CD4-positive, alpha-beta T cell treated with Interleukin-6 for 4 hours (primary cell): ENCODE results near the gene LAMP2.

Experiments used
- DNase-seq: peaks from one replicate; pipeline ENCODE4 v3.0.0-alpha.2; 2020; ENCODE audit warnings: mixed read lengths

The LAMP2 gene

GRCh38 chrX:120453985-120454384 lies 15.1 kb downstream of the LAMP2 start:
- no peak for DNase-seq

- DNase-seq: peak; percentile 14
Measured at GRCh38 chrX:120452131-120452530, 17.0 kb downstream of the LAMP2 start.

- no peak for DNase-seq
Measured at GRCh38 chrX:120450163-120450562, 18.9 kb downstream of the LAMP2 start.

DNA sequence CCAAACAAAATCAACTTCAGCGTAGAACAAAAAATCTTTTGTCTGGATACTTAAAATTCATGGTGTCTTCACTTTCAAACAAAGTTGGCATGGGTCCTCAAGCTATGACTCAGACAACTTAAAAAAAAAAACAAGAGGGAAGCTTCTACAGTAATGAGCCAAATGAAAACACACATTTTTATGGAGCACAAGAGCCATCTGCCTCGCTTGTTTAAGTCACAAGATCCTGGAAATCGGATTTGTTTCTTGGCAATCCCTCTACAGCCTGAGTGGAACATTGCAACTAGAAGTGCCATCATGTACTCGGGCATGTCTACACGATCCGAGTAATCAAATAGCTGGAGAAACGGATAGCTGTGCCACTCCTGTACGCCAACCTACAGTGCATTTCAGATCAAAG lies 22.6 kb downstream of the LAMP2 start:
- no peak for DNase-seq

- no peak for DNase-seq
Measured at GRCh38 chrX:120439921-120440320, 29.2 kb downstream of the LAMP2 start.

DNA sequence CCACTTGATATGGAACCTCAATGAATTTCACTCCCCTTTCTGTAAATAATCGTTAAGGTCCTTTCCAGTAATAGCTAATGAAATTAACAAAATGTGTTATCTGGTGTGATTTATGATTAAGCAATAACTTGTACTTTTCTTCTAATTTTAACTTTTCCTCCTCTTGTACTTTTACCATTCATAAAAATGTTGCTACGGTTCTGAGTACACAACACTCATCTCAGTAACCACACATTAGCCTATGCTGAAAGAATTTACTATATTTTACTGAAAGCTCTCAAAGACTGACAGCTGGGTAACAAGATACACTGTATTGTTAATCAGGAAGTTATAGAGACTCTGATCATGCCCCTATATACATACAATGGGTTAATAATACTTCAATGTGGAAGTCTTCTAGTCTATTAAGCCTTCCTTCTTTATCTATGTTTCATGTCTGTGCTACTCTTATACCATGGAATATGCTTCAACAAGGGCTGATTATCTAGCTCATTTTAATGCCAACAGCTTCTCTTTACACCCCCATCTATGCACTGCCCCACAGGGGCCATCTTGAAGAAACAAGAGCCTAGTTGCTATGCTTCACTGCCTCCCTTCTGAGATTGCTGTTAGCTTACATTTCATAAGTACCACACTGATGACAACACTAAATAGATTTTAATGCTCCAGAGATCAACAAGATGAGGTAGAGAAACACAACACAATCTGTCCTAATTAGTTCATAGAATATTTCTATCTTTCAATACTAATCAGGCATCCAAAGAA lies 39.1 kb downstream of the LAMP2 start:
- DNase-seq: no peak

DNA sequence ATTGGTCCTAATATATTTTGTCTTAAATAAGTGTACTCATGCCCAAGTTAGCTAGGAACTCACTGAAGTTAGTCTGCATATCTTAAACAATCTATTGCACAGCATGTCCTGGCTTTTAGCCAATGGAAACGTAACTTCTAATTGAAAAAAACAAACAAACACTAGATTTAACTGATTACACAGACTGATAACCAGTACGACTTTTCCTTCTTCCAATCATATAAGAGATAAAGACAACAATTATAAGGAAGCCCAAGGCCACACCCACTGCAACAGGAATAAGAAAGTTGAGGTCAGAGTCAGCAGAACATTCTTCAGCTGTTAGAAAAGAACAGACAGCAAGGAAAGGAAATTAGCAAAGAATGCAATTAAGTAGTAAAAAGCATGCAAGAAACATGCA lies 40.8 kb downstream of the LAMP2 start:
- DNase-seq: no peak

- DNase-seq: no peak
Measured at GRCh38 chrX:120426599-120426998, 42.5 kb downstream of the LAMP2 start.

DNA sequence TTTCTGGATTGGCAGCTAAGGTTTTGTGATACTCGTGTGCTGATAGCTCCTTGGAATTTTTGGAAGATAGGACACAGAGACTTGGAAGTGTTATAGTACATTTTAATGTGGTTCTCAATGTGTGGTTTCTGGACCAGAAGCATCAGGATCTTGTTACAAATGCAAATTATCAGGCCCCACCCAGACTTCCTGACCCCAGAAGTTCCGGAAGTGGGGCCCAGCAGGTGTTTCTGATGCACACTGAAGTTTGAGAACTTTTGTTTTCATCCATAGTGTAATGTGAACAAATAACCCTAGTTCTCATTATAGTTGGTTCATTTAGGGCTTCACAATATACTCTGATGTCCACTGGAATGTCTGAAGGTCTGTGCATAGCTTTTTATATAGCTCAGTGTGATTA lies 49.6 kb downstream of the LAMP2 start:
- peak; percentile 42 for DNase-seq

DNA sequence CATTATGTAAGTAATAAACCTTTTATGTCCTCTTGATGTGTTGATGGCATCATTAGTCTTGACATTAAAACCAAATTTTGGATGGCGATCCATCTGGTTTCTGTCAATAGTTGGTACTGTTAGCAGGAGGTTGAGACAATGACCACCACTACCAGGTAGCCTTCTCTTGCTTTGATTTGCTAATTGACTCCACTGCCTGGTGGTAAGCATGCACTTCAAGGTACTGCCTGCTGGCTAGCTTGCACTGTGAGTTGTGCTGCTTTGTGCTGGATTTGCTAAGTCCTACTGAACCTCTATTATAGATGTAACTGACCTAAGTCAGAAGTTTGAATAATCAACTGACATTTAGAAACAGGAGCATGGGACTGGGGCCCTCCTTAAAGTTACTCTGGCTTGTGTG lies 60.9 kb downstream of the LAMP2 start:
- no peak for DNase-seq

DNA sequence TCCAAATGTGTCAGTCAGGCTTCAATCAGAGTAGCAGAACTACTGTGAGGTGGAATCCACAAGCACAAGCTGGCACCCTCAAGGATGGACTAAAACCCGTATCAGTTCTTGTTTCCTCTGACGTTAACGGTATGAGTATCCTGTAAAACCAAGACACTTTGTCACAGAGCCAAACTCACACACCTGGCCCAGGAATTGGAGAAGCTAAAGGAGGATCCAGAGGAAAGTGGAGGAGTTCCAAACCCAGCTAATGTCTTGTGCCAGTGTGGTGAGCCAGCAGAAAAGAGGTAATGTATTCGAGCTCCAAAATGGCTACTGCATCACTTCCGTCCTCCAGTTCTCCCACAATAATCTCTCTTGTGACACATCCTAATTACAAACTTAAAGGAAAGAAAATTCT lies 62.5 kb downstream of the LAMP2 start:
- no peak for DNase-seq

DNA sequence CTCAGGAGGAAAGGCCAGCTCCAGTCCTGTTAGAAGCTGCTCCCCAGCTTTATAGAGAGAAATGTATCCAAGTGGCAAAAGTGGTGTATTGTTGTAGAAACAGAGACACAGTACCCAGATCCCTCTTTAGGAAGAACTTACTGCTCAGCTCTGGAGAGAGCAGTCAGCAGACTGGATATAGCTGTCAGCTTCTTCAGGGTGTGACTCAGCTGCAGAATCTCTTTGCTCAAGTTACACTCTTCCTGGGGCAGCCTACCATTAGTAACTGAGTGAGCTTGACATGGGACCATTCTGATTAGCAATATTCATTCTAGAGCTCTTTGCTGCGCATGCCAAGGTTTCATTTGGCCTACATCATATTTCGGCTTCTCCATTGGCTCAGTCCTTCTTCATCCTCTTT lies 66.7 kb downstream of the LAMP2 start:
- DNase-seq: no peak

GRCh38 chrX:120401301-120401700 lies 67.8 kb downstream of the LAMP2 start:
- no peak for DNase-seq

- DNase-seq: peak; percentile 39
Measured at GRCh38 chrX:120380699-120381098, 88.4 kb downstream of the LAMP2 start.

GRCh38 chrX:120379937-120380681 lies 89.0 kb downstream of the LAMP2 start:
- no peak for DNase-seq

- no peak for DNase-seq
Measured at GRCh38 chrX:120378570-120378969, 90.5 kb downstream of the LAMP2 start.
